SK-N-SH (cell line): ENCODE measurements around the gene GALNT13. TPM values are rescaled to one million over a fixed set of nuclear protein-coding genes. Genes with fewer than 3 reads are reported as not detected.

Source experiments
- CTCF ChIA-PET: fragments of 300-600, 350-600 bp; formaldehyde crosslinking; extraction: SDS; loops from one replicate; lab custom pipeline; 2021; lab: Yijun Ruan, JAX
- POLR2A ChIA-PET: fragments of 350-600 bp; sonication (Branson Sonifier 250); formaldehyde crosslinking; extraction: SDS; loops from one replicate; lab custom pipeline; 2020; ENCODE audit warnings: antibody characterized with exemption, inconsistent platforms; lab: Yijun Ruan, JAX
- DNase-seq: peaks from one replicate; pipeline ENCODE4 v3.0.0; 2012
- H2AFZ ChIP-seq: fragments of 200-600 bp; sonication (generic); 2 replicates; pipeline ENCODE4 v1.8.1; 2016; ENCODE audit warnings: antibody characterized with exemption, mild to moderate bottlenecking, low read depth
- H3F3A ChIP-seq: fragments of 200-600 bp; sonication (generic); replicated peaks from 2 replicates; pipeline ENCODE3; 2016; ENCODE audit warnings: antibody characterized with exemption, mild to moderate bottlenecking; ENCODE audit not compliant: insufficient read depth
- H3K27ac ChIP-seq, 2 experiments: fragments of 200-500 bp in 1 of 2; fragments of 200-600 bp in 1 of 2; sonication (Bioruptor generic) in 1 of 2; sonication (generic), shearing (Covaris generic) in 1 of 2; 2 replicates each; pipeline versions ENCODE4 v1.5.1 to v1.6.1; 2014 to 2016; ENCODE audit warnings: low read depth in 2 of 2, inconsistent platforms in 1 of 2, low read length in 1 of 2, mild to moderate bottlenecking in 1 of 2, mixed read lengths in 1 of 2
- H3K27me3 ChIP-seq: fragments of 200-600 bp; sonication (generic), shearing (Covaris generic); 2 replicates; pipeline ENCODE4 v1.6.1; 2016; ENCODE audit warnings: mixed run types; ENCODE audit not compliant: insufficient read depth
- H3K36me3 ChIP-seq, 2 experiments: fragments of 200-500 bp in 1 of 2; fragments of 200-600 bp in 1 of 2; sonication (Bioruptor generic) in 1 of 2; sonication (generic) in 1 of 2; replicated peaks in 1 of 2; 2 replicates each; pipeline versions ENCODE3 to v1.5.1; 2014 to 2016; ENCODE audit warnings: low read length in 1 of 2, mild to moderate bottlenecking in 1 of 2; ENCODE audit not compliant: insufficient read depth in 2 of 2, control insufficient read depth in 1 of 2
- H3K4me1 ChIP-seq, 2 experiments: fragments of 200-500 bp in 1 of 2; fragments of 200-600 bp in 1 of 2; sonication (Bioruptor generic) in 1 of 2; sonication (generic), shearing (Covaris generic) in 1 of 2; 2 replicates each; pipeline versions ENCODE4 v1.5.1 to v1.6.1; 2014 to 2016; ENCODE audit warnings: low read depth in 1 of 2, low read length in 1 of 2, mixed run types in 1 of 2; ENCODE audit not compliant: insufficient read depth in 2 of 2, control insufficient read depth in 1 of 2
- H3K4me2 ChIP-seq: fragments of 200-600 bp; sonication (generic), shearing (Covaris generic); 2 replicates; pipeline ENCODE4 v1.6.1; 2017; ENCODE audit warnings: mixed run types
- H3K4me3 ChIP-seq, 2 experiments: fragments of 200-500 bp in 1 of 2; fragments of 200-600 bp in 1 of 2; sonication (Bioruptor generic) in 1 of 2; sonication (generic), shearing (Covaris generic) in 1 of 2; 2 replicates each; pipeline versions ENCODE4 v1.5.1 to v1.8.1; 2014 to 2016; ENCODE audit warnings: low read depth in 2 of 2, inconsistent platforms in 1 of 2, low read length in 1 of 2, mild to moderate bottlenecking in 1 of 2, mixed read lengths in 1 of 2, moderate library complexity in 1 of 2
- H3K79me2 ChIP-seq: fragments of 200-600 bp; sonication (generic); 2 replicates; pipeline ENCODE4 v1.8.1; 2017; ENCODE audit warnings: mild to moderate bottlenecking; ENCODE audit not compliant: insufficient read depth
- H3K9ac ChIP-seq: fragments of 200-600 bp; sonication (generic); 2 replicates; pipeline ENCODE4 v1.6.1; 2017; ENCODE audit warnings: mixed run types
- H3K9me2 ChIP-seq: fragments of 200-600 bp; sonication (generic); 2 replicates; pipeline ENCODE4 v1.6.1; 2017; ENCODE audit warnings: mixed run types
- H3K9me3 ChIP-seq: fragments of 200-600 bp; sonication (generic); 2 replicates; pipeline ENCODE4 v1.6.1; 2017; ENCODE audit warnings: mixed run types, mild to moderate bottlenecking, moderate library complexity
- H4K20me1 ChIP-seq: fragments of 200-600 bp; sonication (generic); 2 replicates; pipeline ENCODE4 v1.6.1; 2017; ENCODE audit warnings: mild to moderate bottlenecking, mixed run types; ENCODE audit not compliant: insufficient read depth
- ELF1 ChIP-seq: IDR thresholded peaks from 2 replicates; pipeline ENCODE4 v1.4.0; 2012
- EZH2phosphoT487 ChIP-seq: fragments of 200-600 bp; sonication (generic); IDR thresholded peaks from 2 replicates; pipeline ENCODE4 v1.6.1; 2017; ENCODE audit warnings: low read depth, mixed run types, mild to moderate bottlenecking, antibody characterized with exemption, moderate library complexity, borderline replicate concordance
- FOSL2 ChIP-seq: IDR thresholded peaks from 2 replicates; pipeline ENCODE4 v1.4.0; 2012; ENCODE audit warnings: low read depth, mild to moderate bottlenecking, moderate library complexity, borderline replicate concordance
- GABPA ChIP-seq: IDR thresholded peaks from 2 replicates; pipeline ENCODE4 v1.4.0; 2012; ENCODE audit warnings: low read depth, mild to moderate bottlenecking
- GATA2 ChIP-seq: sonication (generic); formaldehyde crosslinking; IDR thresholded peaks from 2 replicates; pipeline ENCODE4 v1.5.0; 2020; ENCODE audit warnings: mild to moderate bottlenecking, missing genetic modification reagents
- MEF2A ChIP-seq: IDR thresholded peaks from 2 replicates; pipeline ENCODE4 v1.4.0; 2012; ENCODE audit warnings: low read depth, borderline replicate concordance
- POLR2AphosphoS5 ChIP-seq: IDR thresholded peaks from 2 replicates; pipeline ENCODE4 v1.6.1; 2012; ENCODE audit warnings: low read depth, low read length
- RAD21 ChIP-seq: IDR thresholded peaks from 2 replicates; pipeline ENCODE4 v1.6.1; 2012; ENCODE audit warnings: mild to moderate bottlenecking, low read length
- RCOR1 ChIP-seq: fragments of 150-350 bp; IDR thresholded peaks from 2 replicates; pipeline ENCODE4 v1.6.1; 2017; ENCODE audit warnings: antibody characterized with exemption, low read length
- RXRA ChIP-seq: IDR thresholded peaks from 2 replicates; pipeline ENCODE4 v1.4.0; 2012; ENCODE audit warnings: low read depth, mild to moderate bottlenecking, borderline replicate concordance
- SIN3A ChIP-seq: IDR thresholded peaks from 2 replicates; pipeline ENCODE4 v1.6.1; 2012; ENCODE audit warnings: low read depth, mild to moderate bottlenecking, low read length, moderate library complexity, borderline replicate concordance
- SMC3 ChIP-seq: IDR thresholded peaks from 2 replicates; pipeline ENCODE4 v1.6.1; 2012; ENCODE audit warnings: low read depth, low read length, improper control_type of control experiment
- TAF1 ChIP-seq: IDR thresholded peaks from 2 replicates; pipeline ENCODE4 v1.6.1; 2012; ENCODE audit warnings: low read depth, mild to moderate bottlenecking, low read length, moderate library complexity, borderline replicate concordance
- TEAD4 ChIP-seq: IDR thresholded peaks from 2 replicates; pipeline ENCODE4 v1.4.0; 2012; ENCODE audit warnings: mild to moderate bottlenecking, borderline replicate concordance; ENCODE audit not compliant: insufficient read depth
- YY1 ChIP-seq: IDR thresholded peaks from 2 replicates; pipeline ENCODE4 v1.4.0; 2012; ENCODE audit warnings: low read depth, mild to moderate bottlenecking
- polyA plus RNA-seq, 3 experiments: library from polyadenylated mRNA; depleted of rRNA; stranded (reverse); fragments of >200 nt; gene quantifications; 2 replicates each; pipeline ENCODE4 v1.2.3, GENCODE V29; 2012
- TF ChIP-seq, protein P1 (sequence below): fragments of 150-350 bp; IDR thresholded peaks from 2 replicates; pipeline ENCODE4 v1.6.1; 2016; ENCODE audit warnings: mild to moderate bottlenecking, low read depth, low read length
- TF ChIP-seq, protein P2 (sequence below): IDR thresholded peaks from 2 replicates; pipeline ENCODE4 v1.4.0; 2012; ENCODE audit warnings: low read depth, borderline replicate concordance

The GALNT13 gene
- polyA plus RNA-seq, 1 of the 3 experiments (the other 2 are of a cell fraction) = 0.33 TPM

DNA sequence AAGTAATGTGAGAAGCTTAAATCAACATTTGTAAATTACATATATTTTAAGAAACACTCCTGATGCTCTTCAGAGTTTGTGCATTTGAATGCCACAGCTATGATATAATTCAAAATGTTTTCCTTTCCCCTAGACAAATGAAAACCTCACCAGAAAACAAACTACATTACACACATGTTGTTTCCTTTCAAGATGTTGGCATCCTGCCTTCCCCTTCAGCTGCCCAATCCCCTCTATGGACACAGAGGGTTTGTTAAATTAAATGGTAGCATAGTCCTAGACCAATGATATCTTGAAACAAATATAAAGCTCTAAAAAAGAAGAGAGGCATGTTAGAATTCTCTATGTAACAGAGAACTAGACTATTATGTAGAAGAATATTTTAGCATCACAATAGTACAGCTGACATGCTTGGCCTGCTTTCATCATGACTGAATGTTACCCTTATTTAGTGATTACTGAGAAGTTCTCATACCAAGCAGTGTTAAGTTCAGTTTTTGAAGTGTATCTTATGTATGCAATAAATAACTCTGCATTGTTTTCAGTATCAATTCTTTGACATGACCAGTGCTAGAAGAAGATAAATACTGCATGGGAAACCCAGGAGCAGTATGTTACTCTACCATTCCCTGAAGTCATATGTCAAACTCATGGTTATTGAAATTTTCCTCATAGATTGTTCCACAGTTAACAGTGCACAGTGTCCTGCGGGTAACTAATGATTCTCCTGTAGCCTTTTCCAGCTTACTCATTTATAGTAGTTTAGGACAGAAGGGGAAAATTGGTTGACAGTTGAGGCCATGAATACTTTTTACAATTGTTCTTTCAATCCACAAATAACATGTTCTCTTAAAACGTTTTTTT is 510.4 kb downstream of the GALNT13 start (continued):
- TF ChIP-seq ELF1 (no peak), RCOR1 (no peak), RAD21 (no peak), TEAD4 (no peak), YY1 (no peak), GATA2 (CRISPR knock-in tag) (no peak), POLR2AphosphoS5 (no peak)
- TF ChIP-seq, protein P1, sequence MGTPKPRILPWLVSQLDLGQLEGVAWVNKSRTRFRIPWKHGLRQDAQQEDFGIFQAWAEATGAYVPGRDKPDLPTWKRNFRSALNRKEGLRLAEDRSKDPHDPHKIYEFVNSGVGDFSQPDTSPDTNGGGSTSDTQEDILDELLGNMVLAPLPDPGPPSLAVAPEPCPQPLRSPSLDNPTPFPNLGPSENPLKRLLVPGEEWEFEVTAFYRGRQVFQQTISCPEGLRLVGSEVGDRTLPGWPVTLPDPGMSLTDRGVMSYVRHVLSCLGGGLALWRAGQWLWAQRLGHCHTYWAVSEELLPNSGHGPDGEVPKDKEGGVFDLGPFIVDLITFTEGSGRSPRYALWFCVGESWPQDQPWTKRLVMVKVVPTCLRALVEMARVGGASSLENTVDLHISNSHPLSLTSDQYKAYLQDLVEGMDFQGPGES = no peak

DNA sequence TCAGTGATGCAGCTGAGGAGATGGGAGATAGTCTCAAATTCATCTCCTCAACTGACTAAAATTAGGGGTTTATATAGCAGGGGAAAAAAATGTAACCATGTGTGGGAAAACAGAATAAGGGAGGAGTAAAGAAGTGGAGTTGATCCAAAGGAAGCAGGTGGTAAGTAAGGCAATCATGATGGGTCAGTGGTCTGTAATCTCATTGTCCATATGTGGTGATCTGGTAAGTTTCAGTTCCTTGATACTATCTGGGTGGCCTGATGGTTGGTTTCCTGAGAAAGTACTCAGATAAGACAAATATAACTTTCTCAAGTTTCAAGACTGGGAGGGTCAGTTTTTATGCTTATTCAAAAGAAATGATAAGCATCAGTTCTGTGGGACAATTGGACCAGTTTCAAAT is 514.5 kb downstream of the GALNT13 start:
- Histone ChIP-seq H3K36me3 (no peaks in the 10 kb centered on the region), H3K27ac (no peak overlapping the region), H4K20me1 (no peaks in the 10 kb centered on the region), H3K4me2 (no peak overlapping the region), H3F3A (no peaks in the 10 kb centered on the region), H3K27me3 (no peaks in the 10 kb centered on the region), H3K4me1 (no peaks in the 10 kb centered on the region; a peak in 1 of 4 replicates), H3K9me3 (no peaks in the 10 kb centered on the region), H3K4me3 (no peak overlapping the region), H3K9ac (no peak overlapping the region), H3K9me2 (no peaks in the 10 kb centered on the region), H2AFZ (no peak overlapping the region), H3K79me2 (no peaks in the 10 kb centered on the region)
- CTCF ChIA-PET = no interaction called here
- TF ChIP-seq TAF1 (no peak), FOSL2 (no peak), RAD21 (no peak), MEF2A (no peak), TEAD4 (no peak), SIN3A (no peak), EZH2phosphoT487 (no peak), SMC3 (no peak), GATA2 (CRISPR knock-in tag) (no peak), RXRA (no peak), GABPA (no peak)
- TF ChIP-seq, protein P2, sequence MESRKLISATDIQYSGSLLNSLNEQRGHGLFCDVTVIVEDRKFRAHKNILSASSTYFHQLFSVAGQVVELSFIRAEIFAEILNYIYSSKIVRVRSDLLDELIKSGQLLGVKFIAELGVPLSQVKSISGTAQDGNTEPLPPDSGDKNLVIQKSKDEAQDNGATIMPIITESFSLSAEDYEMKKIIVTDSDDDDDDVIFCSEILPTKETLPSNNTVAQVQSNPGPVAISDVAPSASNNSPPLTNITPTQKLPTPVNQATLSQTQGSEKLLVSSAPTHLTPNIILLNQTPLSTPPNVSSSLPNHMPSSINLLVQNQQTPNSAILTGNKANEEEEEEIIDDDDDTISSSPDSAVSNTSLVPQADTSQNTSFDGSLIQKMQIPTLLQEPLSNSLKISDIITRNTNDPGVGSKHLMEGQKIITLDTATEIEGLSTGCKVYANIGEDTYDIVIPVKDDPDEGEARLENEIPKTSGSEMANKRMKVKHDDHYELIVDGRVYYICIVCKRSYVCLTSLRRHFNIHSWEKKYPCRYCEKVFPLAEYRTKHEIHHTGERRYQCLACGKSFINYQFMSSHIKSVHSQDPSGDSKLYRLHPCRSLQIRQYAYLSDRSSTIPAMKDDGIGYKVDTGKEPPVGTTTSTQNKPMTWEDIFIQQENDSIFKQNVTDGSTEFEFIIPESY = no peak
- no peak for DNase-seq
- POLR2A ChIA-PET = no interaction called here
